ENCODE measurements around the gene TBC1D32. TPM values are rescaled to one million over a fixed set of nuclear protein-coding genes. Genes with fewer than 3 reads are reported as not detected.
"Not testable (repeated sequence)": the region's sequence is repeated elsewhere in the genome, so short reads cannot be mapped to it uniquely, and the experiment has no call there.

TBC1D32 gene, protein sequence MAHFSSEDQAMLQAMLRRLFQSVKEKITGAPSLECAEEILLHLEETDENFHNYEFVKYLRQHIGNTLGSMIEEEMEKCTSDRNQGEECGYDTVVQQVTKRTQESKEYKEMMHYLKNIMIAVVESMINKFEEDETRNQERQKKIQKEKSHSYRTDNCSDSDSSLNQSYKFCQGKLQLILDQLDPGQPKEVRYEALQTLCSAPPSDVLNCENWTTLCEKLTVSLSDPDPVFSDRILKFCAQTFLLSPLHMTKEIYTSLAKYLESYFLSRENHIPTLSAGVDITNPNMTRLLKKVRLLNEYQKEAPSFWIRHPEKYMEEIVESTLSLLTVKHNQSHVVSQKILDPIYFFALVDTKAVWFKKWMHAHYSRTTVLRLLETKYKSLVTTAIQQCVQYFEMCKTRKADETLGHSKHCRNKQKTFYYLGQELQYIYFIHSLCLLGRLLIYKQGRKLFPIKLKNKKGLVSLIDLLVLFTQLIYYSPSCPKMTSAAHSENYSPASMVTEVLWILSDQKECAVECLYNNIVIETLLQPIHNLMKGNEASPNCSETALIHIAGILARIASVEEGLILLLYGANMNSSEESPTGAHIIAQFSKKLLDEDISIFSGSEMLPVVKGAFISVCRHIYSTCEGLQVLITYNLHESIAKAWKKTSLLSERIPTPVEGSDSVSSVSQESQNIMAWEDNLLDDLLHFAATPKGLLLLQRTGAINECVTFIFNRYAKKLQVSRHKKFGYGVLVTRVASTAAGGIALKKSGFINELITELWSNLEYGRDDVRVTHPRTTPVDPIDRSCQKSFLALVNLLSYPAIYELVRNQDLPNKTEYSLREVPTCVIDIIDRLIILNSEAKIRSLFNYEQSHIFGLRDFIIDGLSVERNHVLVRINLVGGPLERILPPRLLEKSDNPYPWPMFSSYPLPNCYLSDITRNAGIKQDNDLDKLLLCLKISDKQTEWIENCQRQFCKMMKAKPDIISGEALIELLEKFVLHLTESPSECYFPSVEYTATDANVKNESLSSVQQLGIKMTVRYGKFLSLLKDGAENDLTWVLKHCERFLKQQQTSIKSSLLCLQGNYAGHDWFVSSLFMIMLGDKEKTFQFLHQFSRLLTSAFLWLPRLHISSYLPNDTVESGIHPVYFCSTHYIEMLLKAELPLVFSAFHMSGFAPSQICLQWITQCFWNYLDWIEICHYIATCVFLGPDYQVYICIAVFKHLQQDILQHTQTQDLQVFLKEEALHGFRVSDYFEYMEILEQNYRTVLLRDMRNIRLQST
- 1 to 10 TPM in 1 of 3 donors, under 1 TPM in 2; 0.67 to 2.6 (median 0.83) TPM for polyA plus RNA-seq

DNA sequence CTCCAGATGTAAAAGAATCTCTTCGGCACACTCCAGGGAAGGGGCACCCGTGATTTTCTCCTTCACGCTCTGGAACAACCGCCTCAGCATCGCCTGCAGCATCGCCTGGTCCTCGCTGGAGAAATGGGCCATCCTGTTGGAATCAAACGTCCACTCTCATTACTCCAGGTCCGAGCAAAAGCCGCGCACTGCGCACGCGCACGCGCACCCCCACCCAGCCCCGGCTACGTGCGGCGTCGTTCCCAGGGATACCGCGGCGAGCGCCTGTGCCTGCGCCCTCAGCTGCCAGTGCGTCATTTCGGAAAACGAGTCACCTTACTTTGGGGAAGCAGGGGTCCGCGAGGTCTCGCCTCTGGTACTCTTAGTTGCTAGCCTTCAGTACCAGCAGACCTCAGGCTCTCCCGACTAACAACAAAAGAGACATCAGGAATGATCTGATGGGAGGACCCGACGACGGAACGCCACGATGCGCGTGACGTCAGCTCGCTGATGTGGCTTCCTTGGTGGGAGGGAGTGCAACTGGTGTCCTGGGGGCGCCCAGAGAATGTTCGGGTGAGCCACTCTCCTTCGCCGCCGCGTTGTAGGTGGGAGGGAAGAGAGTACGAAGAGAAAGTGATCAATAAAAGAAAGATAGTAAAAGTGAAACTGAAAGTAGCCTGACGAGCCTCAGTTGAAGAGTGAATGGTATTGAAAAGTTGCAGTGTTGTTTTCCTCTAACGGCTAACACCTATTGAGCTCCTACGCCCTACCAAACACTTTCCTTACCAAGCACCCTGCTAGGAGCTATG lies at the start of gene TBC1D32:
Gene TBC1D32 (minus strand): TSS at position 182 of the 788 bp plus-strand sequence. CDS start 50 bp downstream, at position 132.
- Mint-ChIP-seq H3K4me3 (peak within 1 kb of the TSS; percentile 96 to 98 (median 96)), H3K9me3 (no peaks in the 10 kb centered on the region), H3K4me1 (peaks cover 16 to 37% of the 10 kb centered on the region in 2 donors), H3K36me3 (no peaks in the 10 kb centered on the region), H3K27me3 (ENCODE audit: low read depth in 3 of 3) (peaks cover 10 to 12% (median 11%) of the 10 kb centered on the region in 3 donors), H3K27ac (peak within 1 kb of the TSS; percentile 94 to 100 (median 98))
- peak; percentile 87 to 91 (median 90) for DNase-seq

- H3K9me3 Mint-ChIP-seq, result peaks cover 0 to 2% (median 0%) of the 10 kb centered on the region in 6 donors
- no peaks in the 10 kb centered on the region for H3K36me3 Mint-ChIP-seq
- H3K4me1 Mint-ChIP-seq, result no peaks in the 10 kb centered on the region
- peaks cover 1 to 3% (median 2%) of the 10 kb centered on the region in 3 donors for H3K27me3 Mint-ChIP-seq (ENCODE audit: low read depth in 3 of 3)
- no peak overlapping the region for H3K4me3 Mint-ChIP-seq
- H3K27ac Mint-ChIP-seq, result no peak overlapping the region
- DNase-seq, result no peak
These were observed 49.2 kb upstream of the TBC1D32 start for GRCh38 chr6:121383478-121383877.

DNA sequence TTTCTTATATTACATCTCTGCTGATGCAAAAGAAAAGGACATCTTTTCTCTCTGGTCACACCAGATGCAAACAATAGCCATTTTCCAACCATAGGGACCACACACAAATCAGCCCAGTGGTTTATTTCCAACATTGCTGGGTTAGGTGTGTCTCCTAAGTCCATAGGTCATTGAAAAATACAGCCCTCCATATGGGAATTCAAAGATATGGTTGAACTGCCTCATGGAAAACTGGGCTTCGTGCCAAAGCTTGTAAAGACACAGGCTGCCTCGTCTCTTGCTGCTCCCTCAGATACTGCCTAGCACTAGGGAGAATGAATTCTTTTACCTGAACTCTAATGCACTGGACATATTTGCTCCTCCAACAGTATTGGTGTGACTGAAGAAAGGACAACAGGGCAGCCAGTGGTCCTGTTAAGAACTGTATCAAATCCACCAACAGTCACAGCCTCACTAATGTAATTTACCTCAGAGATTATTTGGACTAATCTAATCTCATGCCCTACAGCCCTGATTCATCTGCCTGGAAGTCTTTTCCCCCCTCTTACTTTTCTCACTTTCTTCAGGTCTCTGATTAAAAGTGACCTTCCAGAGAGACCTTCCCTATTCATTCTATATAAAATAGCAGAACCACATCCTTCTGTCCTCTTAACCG lies 48.3 kb upstream of the TBC1D32 start:
- Mint-ChIP-seq H3K4me3 (no peak overlapping the region), H3K27ac (no peak overlapping the region), H3K9me3 (peaks cover 0 to 4% (median 0%) of the 10 kb centered on the region in 6 donors), H3K36me3 (no peaks in the 10 kb centered on the region), H3K4me1 (no peaks in the 10 kb centered on the region), H3K27me3 (ENCODE audit: low read depth in 3 of 3) (peaks cover 0 to 3% (median 2%) of the 10 kb centered on the region in 3 donors)
- DNase-seq, result no peak

DNA sequence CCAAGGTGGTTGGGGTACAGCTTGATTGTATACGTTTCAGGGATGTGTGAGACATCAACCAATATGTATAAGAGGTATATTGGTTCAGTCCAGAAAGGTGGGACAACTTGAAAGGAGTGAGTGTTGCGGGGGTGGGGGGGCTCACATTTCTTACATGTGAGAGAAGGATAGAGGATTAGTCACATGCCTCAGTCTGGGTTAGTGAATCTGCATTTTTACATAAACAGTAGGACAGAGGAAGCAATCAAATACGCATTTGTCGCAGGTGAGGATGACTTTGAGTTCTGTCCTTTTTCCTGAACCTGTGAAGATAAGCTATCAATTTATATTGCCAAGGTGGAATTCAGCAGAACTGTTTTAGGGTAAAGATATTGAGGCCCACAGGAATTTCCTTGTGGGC lies 42.1 kb upstream of the TBC1D32 start:
- peaks cover 0 to 6% (median under 1%) of the 10 kb centered on the region in 6 donors for H3K9me3 Mint-ChIP-seq
- no peak overlapping the region for H3K4me3 Mint-ChIP-seq
- no peaks in the 10 kb centered on the region for H3K4me1 Mint-ChIP-seq
- H3K27me3 Mint-ChIP-seq (ENCODE audit: low read depth in 3 of 3), result peaks cover 0 to 3% (median 2%) of the 10 kb centered on the region in 3 donors
- no peak for DNase-seq
- no peak overlapping the region for H3K27ac Mint-ChIP-seq
- no peaks in the 10 kb centered on the region for H3K36me3 Mint-ChIP-seq

GRCh38 chr6:121374219-121374618 lies 39.9 kb upstream of the TBC1D32 start:
- not testable (repeated sequence) for H3K4me1 Mint-ChIP-seq; H3K9me3 Mint-ChIP-seq; H3K4me3 Mint-ChIP-seq; H3K36me3 Mint-ChIP-seq; H3K27ac Mint-ChIP-seq; H3K27me3 Mint-ChIP-seq (ENCODE audit: low read depth in 3 of 3); DNase-seq

DNA sequence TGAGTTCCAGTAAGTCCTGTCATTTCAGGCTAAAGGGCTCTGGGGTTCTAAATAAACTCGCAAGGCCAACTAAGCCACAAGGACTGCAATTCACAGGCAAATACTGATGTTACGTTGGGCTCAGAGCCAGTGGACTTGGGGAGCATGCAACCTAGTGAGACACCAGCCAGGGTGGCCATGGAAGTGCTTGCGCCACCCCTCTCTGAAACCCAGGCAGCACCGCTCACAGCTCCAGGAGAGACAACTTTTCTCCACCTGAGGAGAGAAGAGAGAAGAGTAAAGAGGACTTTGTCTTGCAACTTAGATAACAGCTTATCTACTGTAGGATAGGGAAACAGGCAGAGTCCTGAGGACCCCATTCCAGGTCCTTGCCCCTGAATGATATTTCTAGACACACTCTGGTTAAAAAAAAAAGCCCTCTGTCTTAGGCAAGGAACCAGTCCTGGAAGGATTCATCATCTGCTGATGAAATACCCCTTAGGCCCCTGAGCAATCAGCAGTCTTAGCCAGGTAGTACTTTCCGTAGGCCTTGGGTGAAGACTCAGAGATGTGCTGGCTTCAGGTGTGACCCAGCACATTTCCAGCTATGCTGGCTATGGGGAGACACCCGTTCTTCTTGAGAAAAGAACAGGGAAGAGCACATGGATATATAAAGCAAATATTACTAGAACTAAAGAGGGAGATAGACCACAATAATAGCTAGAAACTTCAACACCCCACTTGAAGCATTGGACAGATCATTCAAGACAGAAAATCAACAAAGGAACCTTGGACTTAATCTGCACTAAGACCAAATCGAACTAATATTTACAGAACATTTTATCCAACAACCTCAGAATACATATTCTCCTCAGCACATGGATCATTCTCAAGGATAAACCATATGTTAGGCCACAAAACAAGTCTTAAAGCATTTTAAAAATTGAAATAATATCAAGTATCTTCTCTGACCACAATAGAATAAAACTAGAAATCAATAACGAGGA lies 31.5 kb upstream of the TBC1D32 start:
- DNase-seq, result no peak
- Mint-ChIP-seq H3K4me1 (no peaks in the 10 kb centered on the region), H3K4me3 (no peak overlapping the region), H3K9me3 (peaks cover 0 to 7% (median under 1%) of the 10 kb centered on the region in 6 donors), H3K27ac (no peak overlapping the region), H3K36me3 (no peaks in the 10 kb centered on the region), H3K27me3 (ENCODE audit: low read depth in 3 of 3) (peaks cover 0 to 12% (median 7%) of the 10 kb centered on the region in 3 donors)

DNA sequence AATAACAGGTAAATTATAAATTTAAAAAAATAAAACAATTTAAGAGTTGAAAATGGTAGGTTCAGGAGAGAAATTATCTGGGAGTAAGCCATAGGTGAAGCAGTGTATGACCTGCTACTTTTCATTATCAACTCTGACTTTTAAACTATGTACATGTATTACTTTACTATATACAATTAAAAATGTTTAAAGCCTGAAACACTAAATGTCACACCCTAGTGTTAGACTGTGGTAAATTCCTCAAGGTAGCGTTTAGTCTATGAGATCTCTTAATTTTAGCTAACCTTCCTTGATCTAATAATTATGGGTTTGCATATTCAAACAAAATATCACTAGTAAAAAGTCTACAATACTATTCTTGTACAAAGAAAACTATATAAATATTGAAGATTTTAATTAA lies 22.3 kb upstream of the TBC1D32 start:
- peaks cover 5 to 22% (median 7%) of the 10 kb centered on the region in 3 donors for H3K27me3 Mint-ChIP-seq (ENCODE audit: low read depth in 3 of 3)
- no peaks in the 10 kb centered on the region for H3K4me1 Mint-ChIP-seq
- H3K4me3 Mint-ChIP-seq, result no peak overlapping the region
- no peak for DNase-seq
- no peak overlapping the region for H3K27ac Mint-ChIP-seq
- no peaks in the 10 kb centered on the region for H3K36me3 Mint-ChIP-seq
- H3K9me3 Mint-ChIP-seq, result no peaks in the 10 kb centered on the region

- Mint-ChIP-seq H3K4me3 (no peak overlapping the region), H3K4me1 (no peaks in the 10 kb centered on the region), H3K27ac (no peak overlapping the region), H3K36me3 (no peaks in the 10 kb centered on the region), H3K9me3 (no peaks in the 10 kb centered on the region), H3K27me3 (ENCODE audit: low read depth in 3 of 3) (peaks cover 6 to 26% (median 13%) of the 10 kb centered on the region in 3 donors)
- DNase-seq, result no peak
These were observed 20.5 kb upstream of the TBC1D32 start for GRCh38 chr6:121354764-121355163.

DNA sequence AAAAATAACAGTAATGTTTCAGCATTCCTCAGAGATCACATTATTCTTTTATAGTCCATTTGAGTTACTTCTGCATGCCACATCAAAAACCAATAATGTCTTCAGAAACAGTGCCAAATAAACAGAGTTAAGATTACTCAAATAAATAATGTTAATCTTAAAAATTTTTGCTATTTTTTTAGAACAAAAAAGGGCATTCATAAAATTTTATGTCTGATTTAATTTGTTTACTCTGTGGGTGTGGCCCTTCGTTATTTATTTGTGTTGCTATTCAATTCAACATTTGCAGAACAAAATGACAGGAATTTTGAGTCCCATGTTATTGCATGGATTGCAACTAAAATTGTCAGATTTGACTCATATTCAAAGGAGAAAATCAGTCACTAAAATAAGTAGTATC lies 18.7 kb upstream of the TBC1D32 start:
- no peaks in the 10 kb centered on the region for H3K36me3 Mint-ChIP-seq
- no peak for DNase-seq
- no peaks in the 10 kb centered on the region for H3K4me1 Mint-ChIP-seq
- peaks cover 6 to 21% (median 15%) of the 10 kb centered on the region in 3 donors for H3K27me3 Mint-ChIP-seq (ENCODE audit: low read depth in 3 of 3)
- no peaks in the 10 kb centered on the region for H3K9me3 Mint-ChIP-seq
- H3K4me3 Mint-ChIP-seq, result no peak overlapping the region
- no peak overlapping the region for H3K27ac Mint-ChIP-seq

DNA sequence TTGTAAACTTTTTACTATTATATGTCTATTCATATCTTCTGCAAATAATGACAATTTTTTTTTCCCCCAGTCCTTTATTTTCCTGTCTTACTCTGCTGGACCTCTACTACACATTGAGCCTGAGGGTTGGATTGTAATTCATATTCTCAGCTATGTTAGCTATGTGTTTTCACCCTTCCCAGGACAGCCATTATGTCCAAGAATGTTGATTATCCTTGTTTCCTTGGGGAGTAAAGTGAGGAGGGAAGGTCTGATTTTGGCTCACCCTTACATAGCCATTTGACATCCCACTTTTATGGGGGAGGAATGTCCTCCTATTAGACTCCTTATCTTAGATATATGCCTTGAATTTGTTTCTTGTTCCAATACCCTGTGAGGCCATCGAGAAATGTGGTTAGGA lies 17.6 kb upstream of the TBC1D32 start:
- Mint-ChIP-seq H3K4me1 (no peaks in the 10 kb centered on the region), H3K9me3 (no peaks in the 10 kb centered on the region), H3K27ac (no peak overlapping the region), H3K36me3 (no peaks in the 10 kb centered on the region), H3K27me3 (ENCODE audit: low read depth in 3 of 3) (peaks cover 6 to 21% (median 15%) of the 10 kb centered on the region in 3 donors), H3K4me3 (no peak overlapping the region)
- no peak for DNase-seq

DNA sequence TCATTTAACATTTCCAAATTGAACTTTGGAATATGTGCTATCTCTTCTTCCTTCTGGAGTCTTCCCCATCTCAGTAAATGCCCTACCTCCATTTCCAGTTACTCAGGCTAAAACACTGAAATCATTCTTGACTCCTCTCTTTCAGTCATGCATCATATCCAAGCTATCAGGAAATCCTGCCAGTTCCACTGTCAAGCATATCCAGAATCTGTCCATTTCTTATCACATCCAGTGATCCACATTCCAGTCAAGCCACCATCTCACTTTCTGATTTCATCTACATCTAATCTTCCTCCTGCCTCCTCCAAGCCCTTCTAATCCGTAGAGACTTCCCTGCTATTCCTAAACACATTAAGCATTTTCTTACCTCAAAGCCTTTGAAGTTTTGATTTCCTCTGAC lies 15.3 kb upstream of the TBC1D32 start:
- Mint-ChIP-seq H3K27ac (no peak overlapping the region), H3K36me3 (no peaks in the 10 kb centered on the region), H3K4me3 (no peak overlapping the region)

More for the DNA sequence above, 15.3 kb upstream of the TBC1D32 start:
- DNase-seq, result no peak
- Mint-ChIP-seq H3K4me1 (no peaks in the 10 kb centered on the region), H3K9me3 (no peaks in the 10 kb centered on the region), H3K27me3 (ENCODE audit: low read depth in 3 of 3) (peaks cover 6 to 21% (median 17%) of the 10 kb centered on the region in 3 donors)
